HEK293 (cell line): ENCODE measurements around the gene HS3ST1.

Source experiments
- ZNF138 ChIP-seq: fragments of 450-650 bp; formaldehyde crosslinking; IDR thresholded peaks from 2 replicates; pipeline ENCODE4 v1.5.1; 2016; ENCODE audit warnings: missing biosample characterization, missing genetic modification characterization, borderline replicate concordance
- ZNF837 ChIP-seq: fragments of 450-650 bp; formaldehyde crosslinking; IDR thresholded peaks from 2 replicates; pipeline ENCODE4 v1.5.1; 2016; ENCODE audit warnings: missing biosample characterization, missing genetic modification characterization

GRCh38 chr4:11367371-11367770 lies 61.3 kb downstream of the HS3ST1 start:
- TF ChIP-seq ZNF837 (tag by site-specific recombination) (no peak), ZNF138 (tag by site-specific recombination) (no peak)
